ENCODE data around the gene CSPG4. TPM values are rescaled to one million over a fixed set of nuclear protein-coding genes. Genes with fewer than 3 reads are reported as not detected.

The CSPG4 gene
- total RNA-seq, 1 experiment from 2014 or later, result 17.5 TPM

DNA sequence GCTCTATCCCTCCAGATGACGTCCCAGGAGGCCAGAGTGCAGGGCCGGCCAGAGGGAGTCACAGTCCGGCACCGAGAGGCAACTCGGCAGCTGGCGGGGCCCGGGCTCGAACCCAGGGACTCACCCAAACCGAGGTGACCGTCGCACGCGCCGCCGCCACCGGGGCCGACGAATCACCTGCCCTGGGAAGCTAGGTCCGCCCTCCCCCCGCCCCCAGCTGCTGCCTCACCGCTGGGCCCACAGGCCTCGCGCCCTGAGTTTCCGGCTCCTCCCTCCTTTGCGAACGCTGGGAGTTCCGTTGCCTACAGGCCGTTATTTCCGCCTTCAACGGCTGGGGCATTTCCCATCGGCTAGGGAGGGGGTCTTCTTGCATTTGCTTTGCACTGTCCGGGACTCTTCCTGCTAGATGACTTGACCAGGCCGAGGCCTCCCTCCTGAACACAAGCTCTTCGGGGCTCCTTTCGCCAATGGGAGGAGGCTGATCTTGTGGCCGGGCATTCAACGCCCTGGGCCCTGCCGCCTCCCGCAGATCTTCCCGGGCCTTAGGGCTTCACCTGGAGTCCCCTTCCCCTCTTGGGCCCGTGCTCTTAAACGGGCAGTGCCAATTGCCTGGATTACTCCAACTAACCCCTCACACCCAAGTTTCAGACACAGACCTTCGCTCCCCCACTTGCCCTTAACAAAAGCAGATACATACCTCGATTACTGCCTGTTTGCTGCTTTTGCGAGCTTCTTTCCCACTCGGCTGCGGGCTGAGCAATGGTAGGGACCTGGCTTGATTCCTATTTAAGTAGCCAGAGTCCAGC, 86.9 kb downstream of the CSPG4 start, which contains the start of gene SNUPN:
TSS of gene SNUPN (minus strand) at position 184 of the 806 bp plus-strand sequence. CDS start 4,674 bp downstream, outside the sequence.
- ChIA-PET POLR2A (interaction anchor here (0.6 to 1.2 kb wide), 5 partner anchors 11 to 174 kb away, joined by 3 to 21 read pairs (median 3); partner anchors contain the start of gene SIN3A), CTCF (no interaction called here)
- peak; percentile 69 for DNase-seq (ENCODE audit: low read depth, low spot score)
- Histone ChIP-seq H3K27me3 (ENCODE audit: control insufficient read depth, insufficient read depth, low read length) (no peaks in the 10 kb centered on the region), H3K36me3 (ENCODE audit: control insufficient read depth, insufficient read depth, low read length) (no peaks in the 10 kb centered on the region), H3K4me3 (ENCODE audit: low read depth in 2 of 2, low read length in 2 of 2) (peak within 1 kb of the TSS; percentile 86 to 91), H3K27ac (ENCODE audit: low read length) (peak within 1 kb of the TSS; percentile 100), H3K4me1 (ENCODE audit: control insufficient read depth, insufficient read depth, low read length) (peaks cover 18% of the 10 kb centered on the region), H3K9me3 (ENCODE audit: control insufficient read depth, insufficient read depth, low read depth, low read length) (no peaks in the 10 kb centered on the region)
- intact Hi-C loops (cut with micrococcal nuclease; ENCODE audit: unreplicated experiment), result no loop called here
- TF ChIP-seq, protein P1, sequence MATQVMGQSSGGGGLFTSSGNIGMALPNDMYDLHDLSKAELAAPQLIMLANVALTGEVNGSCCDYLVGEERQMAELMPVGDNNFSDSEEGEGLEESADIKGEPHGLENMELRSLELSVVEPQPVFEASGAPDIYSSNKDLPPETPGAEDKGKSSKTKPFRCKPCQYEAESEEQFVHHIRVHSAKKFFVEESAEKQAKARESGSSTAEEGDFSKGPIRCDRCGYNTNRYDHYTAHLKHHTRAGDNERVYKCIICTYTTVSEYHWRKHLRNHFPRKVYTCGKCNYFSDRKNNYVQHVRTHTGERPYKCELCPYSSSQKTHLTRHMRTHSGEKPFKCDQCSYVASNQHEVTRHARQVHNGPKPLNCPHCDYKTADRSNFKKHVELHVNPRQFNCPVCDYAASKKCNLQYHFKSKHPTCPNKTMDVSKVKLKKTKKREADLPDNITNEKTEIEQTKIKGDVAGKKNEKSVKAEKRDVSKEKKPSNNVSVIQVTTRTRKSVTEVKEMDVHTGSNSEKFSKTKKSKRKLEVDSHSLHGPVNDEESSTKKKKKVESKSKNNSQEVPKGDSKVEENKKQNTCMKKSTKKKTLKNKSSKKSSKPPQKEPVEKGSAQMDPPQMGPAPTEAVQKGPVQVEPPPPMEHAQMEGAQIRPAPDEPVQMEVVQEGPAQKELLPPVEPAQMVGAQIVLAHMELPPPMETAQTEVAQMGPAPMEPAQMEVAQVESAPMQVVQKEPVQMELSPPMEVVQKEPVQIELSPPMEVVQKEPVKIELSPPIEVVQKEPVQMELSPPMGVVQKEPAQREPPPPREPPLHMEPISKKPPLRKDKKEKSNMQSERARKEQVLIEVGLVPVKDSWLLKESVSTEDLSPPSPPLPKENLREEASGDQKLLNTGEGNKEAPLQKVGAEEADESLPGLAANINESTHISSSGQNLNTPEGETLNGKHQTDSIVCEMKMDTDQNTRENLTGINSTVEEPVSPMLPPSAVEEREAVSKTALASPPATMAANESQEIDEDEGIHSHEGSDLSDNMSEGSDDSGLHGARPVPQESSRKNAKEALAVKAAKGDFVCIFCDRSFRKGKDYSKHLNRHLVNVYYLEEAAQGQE (IDR thresholded peaks at IDR 0.05; ENCODE audit: insufficient read depth in 1 of 2, low read depth in 2 of 2, low read length in 1 of 2), result no peak
- TF ChIP-seq SIN3A (IDR thresholded peaks at IDR 0.05; ENCODE audit: borderline replicate concordance, insufficient read depth, low read depth, low read length) (peak; percentile 63; the same call in 1 of the 2 replicates), TCF7L2 (IDR thresholded peaks at IDR 0.05; ENCODE audit: low read depth, low read length) (no peak), POLR2AphosphoS5 (IDR thresholded peaks at IDR 0.05; ENCODE audit: low read depth, low read length) (peak; percentile 97)
- TF ChIP-seq, protein P2, sequence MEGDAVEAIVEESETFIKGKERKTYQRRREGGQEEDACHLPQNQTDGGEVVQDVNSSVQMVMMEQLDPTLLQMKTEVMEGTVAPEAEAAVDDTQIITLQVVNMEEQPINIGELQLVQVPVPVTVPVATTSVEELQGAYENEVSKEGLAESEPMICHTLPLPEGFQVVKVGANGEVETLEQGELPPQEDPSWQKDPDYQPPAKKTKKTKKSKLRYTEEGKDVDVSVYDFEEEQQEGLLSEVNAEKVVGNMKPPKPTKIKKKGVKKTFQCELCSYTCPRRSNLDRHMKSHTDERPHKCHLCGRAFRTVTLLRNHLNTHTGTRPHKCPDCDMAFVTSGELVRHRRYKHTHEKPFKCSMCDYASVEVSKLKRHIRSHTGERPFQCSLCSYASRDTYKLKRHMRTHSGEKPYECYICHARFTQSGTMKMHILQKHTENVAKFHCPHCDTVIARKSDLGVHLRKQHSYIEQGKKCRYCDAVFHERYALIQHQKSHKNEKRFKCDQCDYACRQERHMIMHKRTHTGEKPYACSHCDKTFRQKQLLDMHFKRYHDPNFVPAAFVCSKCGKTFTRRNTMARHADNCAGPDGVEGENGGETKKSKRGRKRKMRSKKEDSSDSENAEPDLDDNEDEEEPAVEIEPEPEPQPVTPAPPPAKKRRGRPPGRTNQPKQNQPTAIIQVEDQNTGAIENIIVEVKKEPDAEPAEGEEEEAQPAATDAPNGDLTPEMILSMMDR (IDR thresholded peaks at IDR 0.05), result no peak
- in situ Hi-C loops (cut with HindIII; ENCODE audit: low pct_unique_long_range_greater_than_20kb, low sequenced_read_pairs), result no loop called here
- peak; percentile 97 for ATAC-seq
- BruUV-seq (replicated peaks), result TSS peak; percentile 98

Other genes starting within 250 kb of the CSPG4 start
- gene PTPN9, start 133.5 kb downstream of the CSPG4 start, total RNA-seq (2021; ENCODE audit: unreplicated experiment), result 38.4 TPM
- 52.1 TPM for gene SNUPN, start 87.1 kb downstream of the CSPG4 start, total RNA-seq (2021; ENCODE audit: unreplicated experiment)
- 56.0 TPM for gene IMP3, start 72.6 kb downstream of the CSPG4 start, total RNA-seq (2021; ENCODE audit: unreplicated experiment)
- gene SNX33, start 64.9 kb downstream of the CSPG4 start, total RNA-seq (2021; ENCODE audit: unreplicated experiment), result 17.0 TPM
- 39.2 TPM for gene UBE2Q2, start 130.6 kb upstream of the CSPG4 start, total RNA-seq (2021; ENCODE audit: unreplicated experiment)
- 65.9 TPM for gene FBXO22, start 191.0 kb upstream of the CSPG4 start, total RNA-seq (2021; ENCODE audit: unreplicated experiment)

Measured in Panc1 (cell line).